ENCODE results near the gene FARP2.
"Not testable (repeated sequence)": the region's sequence is repeated elsewhere in the genome, so short reads cannot be mapped to it uniquely, and the experiment has no call there.

The FARP2 gene

GRCh38 chr2:241451840-241452506 is 95.9 kb downstream of the FARP2 start:
- Histone ChIP-seq H3K36me3 (ENCODE audit: control insufficient read depth in 1 of 2, insufficient read depth in 2 of 2, low read length in 2 of 2) (peaks cover 13 to 20% of the 10 kb centered on the region in 2 donors), H3K4me1 (ENCODE audit: control insufficient read depth in 1 of 2, insufficient read depth in 2 of 2, low read length in 2 of 2) (no peaks in the 10 kb centered on the region), H3K4me3 (ENCODE audit: low read depth in 1 of 2, low read length in 2 of 2) (no peak overlapping the region), H3K9me3 (ENCODE audit: control insufficient read depth in 1 of 2, low read length in 2 of 2) (no peaks in the 10 kb centered on the region), H3K9ac (ENCODE audit: low read depth in 1 of 2, low read length in 2 of 2) (no peak overlapping the region), H3K27ac (ENCODE audit: low read depth, low read length) (no peak overlapping the region), H3K27me3 (ENCODE audit: control insufficient read depth in 1 of 2, insufficient read depth in 2 of 2, low read length in 2 of 2) (no peaks in the 10 kb centered on the region)

- H3K9ac ChIP-seq (ENCODE audit: low read depth in 1 of 2, low read length in 2 of 2); H3K27ac ChIP-seq (ENCODE audit: low read depth, low read length); H3K27me3 ChIP-seq (ENCODE audit: control insufficient read depth in 1 of 2, insufficient read depth in 2 of 2, low read length in 2 of 2); H3K4me3 ChIP-seq (ENCODE audit: low read depth in 1 of 2, low read length in 2 of 2); H3K9me3 ChIP-seq (ENCODE audit: control insufficient read depth in 1 of 2, low read length in 2 of 2); H3K4me1 ChIP-seq (ENCODE audit: control insufficient read depth in 1 of 2, insufficient read depth in 2 of 2, low read length in 2 of 2); H3K36me3 ChIP-seq (ENCODE audit: control insufficient read depth in 1 of 2, insufficient read depth in 2 of 2, low read length in 2 of 2): not testable (repeated sequence)
Measured at GRCh38 chr2:241453919-241454318, 97.8 kb downstream of the FARP2 start.

GRCh38 chr2:241454837-241455485 is 98.9 kb downstream of the FARP2 start:
- no peak overlapping the region for H3K9ac ChIP-seq (ENCODE audit: low read depth in 1 of 2, low read length in 2 of 2)
- peaks cover 1 to 3% of the 10 kb centered on the region in 2 donors for H3K36me3 ChIP-seq (ENCODE audit: control insufficient read depth in 1 of 2, insufficient read depth in 2 of 2, low read length in 2 of 2)
- H3K27ac ChIP-seq (ENCODE audit: low read depth, low read length): no peak overlapping the region
- H3K27me3 ChIP-seq (ENCODE audit: control insufficient read depth in 1 of 2, insufficient read depth in 2 of 2, low read length in 2 of 2): no peaks in the 10 kb centered on the region
- no peaks in the 10 kb centered on the region for H3K4me1 ChIP-seq (ENCODE audit: control insufficient read depth in 1 of 2, insufficient read depth in 2 of 2, low read length in 2 of 2)
- no peaks in the 10 kb centered on the region for H3K9me3 ChIP-seq (ENCODE audit: control insufficient read depth in 1 of 2, low read length in 2 of 2)
- no peak overlapping the region for H3K4me3 ChIP-seq (ENCODE audit: low read depth in 1 of 2, low read length in 2 of 2)

GRCh38 chr2:241456546-241456945 is 100.5 kb downstream of the FARP2 start:
- Histone ChIP-seq H3K36me3 (ENCODE audit: control insufficient read depth in 1 of 2, insufficient read depth in 2 of 2, low read length in 2 of 2) (no peaks in the 10 kb centered on the region), H3K27me3 (ENCODE audit: control insufficient read depth in 1 of 2, insufficient read depth in 2 of 2, low read length in 2 of 2) (no peaks in the 10 kb centered on the region), H3K27ac (ENCODE audit: low read depth, low read length) (no peak overlapping the region), H3K9me3 (ENCODE audit: control insufficient read depth in 1 of 2, low read length in 2 of 2) (no peaks in the 10 kb centered on the region), H3K4me3 (ENCODE audit: low read depth in 1 of 2, low read length in 2 of 2) (no peak overlapping the region), H3K9ac (ENCODE audit: low read depth in 1 of 2, low read length in 2 of 2) (no peak overlapping the region), H3K4me1 (ENCODE audit: control insufficient read depth in 1 of 2, insufficient read depth in 2 of 2, low read length in 2 of 2) (peaks cover 0 to 1% of the 10 kb centered on the region in 2 donors)

- Histone ChIP-seq H3K9ac (ENCODE audit: low read depth in 1 of 2, low read length in 2 of 2) (no peak overlapping the region), H3K4me3 (ENCODE audit: low read depth in 1 of 2, low read length in 2 of 2) (no peak overlapping the region), H3K27me3 (ENCODE audit: control insufficient read depth in 1 of 2, insufficient read depth in 2 of 2, low read length in 2 of 2) (no peaks in the 10 kb centered on the region), H3K4me1 (ENCODE audit: control insufficient read depth in 1 of 2, insufficient read depth in 2 of 2, low read length in 2 of 2) (peaks cover 0 to 5% of the 10 kb centered on the region in 2 donors), H3K36me3 (ENCODE audit: control insufficient read depth in 1 of 2, insufficient read depth in 2 of 2, low read length in 2 of 2) (peaks cover 0 to 10% of the 10 kb centered on the region in 2 donors), H3K27ac (ENCODE audit: low read depth, low read length) (no peak overlapping the region), H3K9me3 (ENCODE audit: control insufficient read depth in 1 of 2, low read length in 2 of 2) (no peaks in the 10 kb centered on the region)
Measured at GRCh38 chr2:241458687-241459086, 102.6 kb downstream of the FARP2 start.

- no peak overlapping the region for H3K27ac ChIP-seq (ENCODE audit: low read depth, low read length)
- H3K9me3 ChIP-seq (ENCODE audit: control insufficient read depth in 1 of 2, low read length in 2 of 2): no peaks in the 10 kb centered on the region
- peaks cover 0 to 15% of the 10 kb centered on the region in 2 donors for H3K36me3 ChIP-seq (ENCODE audit: control insufficient read depth in 1 of 2, insufficient read depth in 2 of 2, low read length in 2 of 2)
- no peaks in the 10 kb centered on the region for H3K27me3 ChIP-seq (ENCODE audit: control insufficient read depth in 1 of 2, insufficient read depth in 2 of 2, low read length in 2 of 2)
- H3K9ac ChIP-seq (ENCODE audit: low read depth in 1 of 2, low read length in 2 of 2): no peak overlapping the region
- H3K4me3 ChIP-seq (ENCODE audit: low read depth in 1 of 2, low read length in 2 of 2): no peak overlapping the region
- peaks cover 0 to 5% of the 10 kb centered on the region in 2 donors for H3K4me1 ChIP-seq (ENCODE audit: control insufficient read depth in 1 of 2, insufficient read depth in 2 of 2, low read length in 2 of 2)
Measured at GRCh38 chr2:241459520-241459919, 103.4 kb downstream of the FARP2 start.

- Histone ChIP-seq H3K4me1 (ENCODE audit: control insufficient read depth in 1 of 2, insufficient read depth in 2 of 2, low read length in 2 of 2) (peaks cover 0 to 5% of the 10 kb centered on the region in 2 donors), H3K27ac (ENCODE audit: low read depth, low read length) (no peak overlapping the region), H3K36me3 (ENCODE audit: control insufficient read depth in 1 of 2, insufficient read depth in 2 of 2, low read length in 2 of 2) (peaks cover 0 to 26% of the 10 kb centered on the region in 2 donors), H3K4me3 (ENCODE audit: low read depth in 1 of 2, low read length in 2 of 2) (no peak overlapping the region), H3K9me3 (ENCODE audit: control insufficient read depth in 1 of 2, low read length in 2 of 2) (no peaks in the 10 kb centered on the region), H3K9ac (ENCODE audit: low read depth in 1 of 2, low read length in 2 of 2) (no peak overlapping the region), H3K27me3 (ENCODE audit: control insufficient read depth in 1 of 2, insufficient read depth in 2 of 2, low read length in 2 of 2) (no peaks in the 10 kb centered on the region)
Measured at GRCh38 chr2:241460631-241461030, 104.5 kb downstream of the FARP2 start.

GRCh38 chr2:241461693-241462677 is 105.9 kb downstream of the FARP2 start:
- no peak overlapping the region for H3K27ac ChIP-seq (ENCODE audit: low read depth, low read length)
- H3K9me3 ChIP-seq (ENCODE audit: control insufficient read depth in 1 of 2, low read length in 2 of 2): no peaks in the 10 kb centered on the region
- no peak overlapping the region for H3K9ac ChIP-seq (ENCODE audit: low read depth in 1 of 2, low read length in 2 of 2)
- H3K4me3 ChIP-seq (ENCODE audit: low read depth in 1 of 2, low read length in 2 of 2): no peak overlapping the region
- H3K36me3 ChIP-seq (ENCODE audit: control insufficient read depth in 1 of 2, insufficient read depth in 2 of 2, low read length in 2 of 2): peaks cover 0 to 28% of the 10 kb centered on the region in 2 donors
- no peaks in the 10 kb centered on the region for H3K27me3 ChIP-seq (ENCODE audit: control insufficient read depth in 1 of 2, insufficient read depth in 2 of 2, low read length in 2 of 2)
- H3K4me1 ChIP-seq (ENCODE audit: control insufficient read depth in 1 of 2, insufficient read depth in 2 of 2, low read length in 2 of 2): peaks cover 0 to 5% of the 10 kb centered on the region in 2 donors

- no peaks in the 10 kb centered on the region for H3K9me3 ChIP-seq (ENCODE audit: control insufficient read depth in 1 of 2, low read length in 2 of 2)
- H3K4me1 ChIP-seq (ENCODE audit: control insufficient read depth in 1 of 2, insufficient read depth in 2 of 2, low read length in 2 of 2): peaks cover 0 to 5% of the 10 kb centered on the region in 2 donors
- no peak overlapping the region for H3K4me3 ChIP-seq (ENCODE audit: low read depth in 1 of 2, low read length in 2 of 2)
- H3K9ac ChIP-seq (ENCODE audit: low read depth in 1 of 2, low read length in 2 of 2): no peak overlapping the region
- no peak overlapping the region for H3K27ac ChIP-seq (ENCODE audit: low read depth, low read length)
- H3K27me3 ChIP-seq (ENCODE audit: control insufficient read depth in 1 of 2, insufficient read depth in 2 of 2, low read length in 2 of 2): no peaks in the 10 kb centered on the region
- peaks cover 0 to 33% of the 10 kb centered on the region in 2 donors for H3K36me3 ChIP-seq (ENCODE audit: control insufficient read depth in 1 of 2, insufficient read depth in 2 of 2, low read length in 2 of 2)
Measured at GRCh38 chr2:241463276-241464135, 107.4 kb downstream of the FARP2 start.

Measured in duodenal mucosa (tissue), 2 donors.